GM19099 (cell line): ENCODE measurements around the gene BAD.

Experiments
- POLR2A ChIP-seq: IDR thresholded peaks from 3 replicates; pipeline ENCODE4 v1.6.1; 2011; ENCODE audit warnings: low read depth; ENCODE audit not compliant: insufficient read length; ENCODE audit errors: extremely low read depth

BAD gene

DNA sequence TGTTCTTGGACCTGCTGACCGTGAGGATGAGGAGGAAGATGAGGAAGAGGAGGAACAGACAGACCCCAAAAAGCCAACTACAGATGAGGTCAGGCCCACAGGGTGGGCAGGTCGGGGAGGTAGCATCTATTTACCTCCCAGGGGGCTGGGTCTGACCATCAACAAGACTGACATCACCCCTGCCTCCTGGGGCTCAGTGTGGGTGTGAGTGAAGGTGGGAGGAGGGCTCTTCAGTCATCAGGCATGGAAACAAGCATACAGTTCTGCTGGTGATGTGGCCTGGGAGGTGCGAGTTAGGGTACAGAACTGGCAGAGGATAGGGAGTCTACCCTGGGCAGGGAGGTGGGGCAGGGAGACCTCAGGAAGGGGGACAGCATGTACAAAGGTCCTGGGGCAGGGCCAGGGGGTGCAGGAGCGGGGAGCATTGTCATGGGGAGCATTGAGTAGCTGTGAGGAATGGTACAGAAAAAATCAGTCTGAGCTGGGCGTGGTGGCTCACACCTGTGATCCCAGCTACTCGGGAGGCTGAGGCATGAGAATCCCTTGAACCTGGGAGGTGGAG, 24.2 kb downstream of the BAD start:
- TF ChIP-seq POLR2A = no peak

DNA sequence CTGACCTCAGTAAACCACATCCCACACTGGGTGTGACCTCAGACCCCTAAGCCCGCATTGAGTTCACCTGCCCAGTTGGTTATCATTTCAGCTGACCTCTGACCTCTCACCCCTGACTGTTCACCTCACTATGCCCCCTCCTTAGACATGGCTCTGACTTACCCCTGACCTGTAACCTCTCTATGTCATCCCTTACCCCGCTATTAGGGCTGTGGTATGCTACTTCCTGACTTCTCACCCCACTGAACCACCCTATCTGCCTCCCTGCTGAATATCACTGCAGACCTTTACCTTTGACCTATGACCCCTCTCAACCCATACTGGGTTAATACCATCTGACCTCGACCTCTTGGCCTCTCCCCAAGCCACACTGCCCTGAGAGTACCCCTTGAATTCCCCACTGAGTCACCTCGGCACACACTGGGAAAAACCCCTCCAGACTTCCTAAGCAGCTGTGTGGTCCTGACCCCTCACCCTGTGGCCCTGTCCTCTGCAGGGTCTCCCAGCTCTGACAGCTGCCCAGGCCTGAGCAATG, 24.9 kb downstream of the BAD start:
- no peak for TF ChIP-seq POLR2A

DNA sequence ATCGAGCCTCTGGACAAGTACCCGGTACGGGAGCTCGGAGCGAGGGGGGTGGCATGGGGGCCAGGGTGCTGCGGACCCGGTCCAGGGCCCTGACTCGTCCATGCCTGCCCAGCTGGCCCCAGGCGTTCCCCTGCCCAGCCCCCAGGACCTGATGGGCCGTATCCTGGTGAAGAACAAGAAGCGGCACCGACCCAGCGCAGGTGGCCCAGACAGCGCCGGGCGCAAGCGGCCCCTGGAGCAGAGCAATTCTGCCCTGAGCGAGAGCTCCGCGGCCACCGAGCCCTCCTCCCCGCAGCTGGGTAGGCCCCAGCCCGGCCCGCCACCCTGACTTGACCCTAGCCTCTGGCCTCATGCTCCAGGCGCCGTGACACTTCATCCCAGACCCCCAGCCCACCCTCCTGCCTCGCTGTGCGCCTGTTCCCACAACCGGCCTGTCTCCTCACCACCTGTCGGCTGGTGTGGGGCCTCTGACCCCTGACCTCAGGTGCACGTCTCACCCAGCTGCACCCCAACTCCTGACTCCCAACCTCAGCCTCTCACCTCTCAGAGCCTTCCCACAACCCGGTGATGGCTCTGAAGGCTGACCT, 25.4 kb downstream of the BAD start:
- TF ChIP-seq POLR2A = no peak

DNA sequence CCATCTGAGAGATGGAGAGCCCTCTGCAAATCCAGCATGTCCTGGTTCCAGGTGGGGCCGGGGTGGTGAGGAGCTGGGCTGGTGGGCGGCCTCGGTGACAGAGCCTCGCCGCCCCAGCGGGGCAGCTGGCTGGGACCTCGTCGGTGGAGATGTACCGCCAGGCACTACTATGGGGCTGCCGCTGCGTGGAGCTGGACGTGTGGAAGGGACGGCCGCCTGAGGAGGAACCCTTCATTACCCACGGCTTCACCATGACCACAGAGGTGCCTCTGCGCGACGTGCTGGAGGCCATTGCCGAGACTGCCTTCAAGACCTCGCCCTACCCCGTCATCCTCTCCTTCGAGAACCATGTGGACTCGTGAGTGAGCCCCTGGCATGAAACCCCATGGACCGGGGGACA, 26.1 kb downstream of the BAD start:
- TF ChIP-seq POLR2A = no peak

DNA sequence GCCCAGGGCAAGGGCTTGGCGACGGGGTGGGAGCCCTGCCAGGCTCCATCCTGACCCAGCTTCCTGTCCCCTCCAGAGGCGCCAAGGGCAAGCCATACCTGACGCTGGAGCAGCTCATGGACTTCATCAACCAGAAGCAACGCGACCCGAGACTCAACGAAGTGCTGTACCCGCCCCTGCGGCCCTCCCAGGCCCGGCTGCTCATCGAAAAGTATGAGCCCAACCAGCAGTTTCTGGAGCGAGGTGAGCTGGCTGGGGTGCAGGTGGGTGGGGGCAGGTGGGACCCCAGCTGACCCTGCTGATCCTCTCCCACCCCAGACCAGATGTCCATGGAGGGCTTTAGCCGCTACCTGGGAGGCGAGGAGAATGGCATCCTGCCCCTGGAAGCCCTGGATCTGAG, 28.2 kb downstream of the BAD start:
- TF ChIP-seq POLR2A = no peak

DNA sequence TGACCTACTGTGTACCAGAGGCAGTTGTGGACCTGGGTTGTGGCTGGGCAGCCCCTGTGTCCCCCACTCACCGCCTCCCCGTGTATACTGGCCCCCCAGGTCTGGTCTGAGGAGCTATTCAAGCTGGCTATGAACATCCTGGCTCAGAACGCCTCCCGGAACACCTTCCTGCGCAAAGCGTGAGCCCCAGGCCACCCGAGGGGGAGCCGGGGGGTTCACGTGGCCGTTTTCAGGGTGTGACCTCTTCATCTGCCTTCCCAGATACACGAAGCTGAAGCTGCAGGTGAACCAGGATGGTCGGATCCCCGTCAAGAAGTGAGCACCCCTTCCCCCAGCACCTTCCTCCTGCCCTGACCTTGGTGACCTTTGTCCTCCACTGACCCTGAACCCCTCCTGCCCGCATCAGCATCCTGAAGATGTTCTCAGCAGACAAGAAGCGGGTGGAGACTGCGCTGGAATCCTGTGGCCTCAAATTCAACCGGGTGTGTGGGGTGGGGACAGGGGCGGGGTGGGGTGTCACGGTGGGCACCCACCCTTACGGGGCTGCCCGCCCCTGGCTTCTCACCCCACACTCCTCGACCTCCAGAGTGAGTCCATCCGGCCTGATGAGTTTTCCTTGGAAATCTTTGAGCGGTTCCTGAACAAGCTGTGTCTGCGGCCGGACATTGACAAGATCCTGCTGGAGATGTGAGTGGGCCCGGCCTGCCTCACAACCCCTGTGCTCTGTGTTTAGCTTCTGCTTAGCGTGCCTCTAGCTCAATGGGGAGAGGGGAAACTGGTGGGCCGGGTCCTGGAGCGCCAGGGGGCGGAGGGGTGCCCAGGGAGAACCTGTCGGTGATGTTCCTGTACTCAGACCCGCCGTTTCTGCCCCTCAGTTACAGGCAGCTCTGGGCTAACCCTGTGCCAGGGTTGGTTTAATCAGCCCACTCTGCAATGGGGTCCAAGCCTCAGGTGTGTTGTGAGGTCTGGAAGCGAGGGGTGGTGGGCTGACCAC, 29.0 kb downstream of the BAD start:
- no peak for TF ChIP-seq POLR2A

DNA sequence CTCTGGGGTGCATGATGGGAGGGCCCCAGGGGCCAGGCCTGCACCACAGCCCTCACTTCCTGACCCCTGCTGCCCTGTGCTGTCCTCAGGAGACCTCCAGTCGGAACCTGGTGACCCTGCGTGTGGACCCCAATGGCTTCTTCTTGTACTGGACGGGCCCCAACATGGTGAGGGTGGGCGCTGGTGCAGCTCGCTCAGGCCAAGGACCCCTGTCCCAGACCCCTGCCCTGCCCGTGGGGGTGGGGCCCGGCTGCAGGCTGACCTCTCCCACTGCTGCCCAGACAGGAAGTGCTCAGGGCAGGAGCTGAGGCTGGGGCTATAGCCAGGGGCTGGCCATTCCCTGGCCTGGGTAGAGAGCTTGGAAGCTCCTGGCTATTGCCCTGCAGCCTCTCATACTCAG, 30.1 kb downstream of the BAD start:
- no peak for TF ChIP-seq POLR2A

DNA sequence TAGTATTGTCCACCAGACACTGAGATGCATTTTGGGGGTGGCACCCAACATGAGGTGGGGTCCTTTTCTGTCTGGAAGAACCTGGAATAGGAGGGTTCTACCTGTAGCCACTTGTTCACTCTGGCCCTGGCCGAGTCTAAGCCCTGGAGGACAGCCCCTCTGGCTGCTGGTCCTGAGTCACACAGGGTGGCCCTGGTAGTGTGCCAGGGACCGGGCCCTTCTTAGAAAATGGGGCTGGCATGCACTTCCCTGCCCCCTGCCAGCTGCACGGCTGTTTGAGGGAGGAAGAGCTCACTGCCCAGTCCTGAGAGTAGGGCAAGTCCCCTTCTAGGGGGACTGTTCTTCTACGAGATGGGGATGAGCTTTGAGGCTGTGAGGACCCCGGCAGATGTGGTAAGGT, 31.0 kb downstream of the BAD start:
- TF ChIP-seq POLR2A = no peak

DNA sequence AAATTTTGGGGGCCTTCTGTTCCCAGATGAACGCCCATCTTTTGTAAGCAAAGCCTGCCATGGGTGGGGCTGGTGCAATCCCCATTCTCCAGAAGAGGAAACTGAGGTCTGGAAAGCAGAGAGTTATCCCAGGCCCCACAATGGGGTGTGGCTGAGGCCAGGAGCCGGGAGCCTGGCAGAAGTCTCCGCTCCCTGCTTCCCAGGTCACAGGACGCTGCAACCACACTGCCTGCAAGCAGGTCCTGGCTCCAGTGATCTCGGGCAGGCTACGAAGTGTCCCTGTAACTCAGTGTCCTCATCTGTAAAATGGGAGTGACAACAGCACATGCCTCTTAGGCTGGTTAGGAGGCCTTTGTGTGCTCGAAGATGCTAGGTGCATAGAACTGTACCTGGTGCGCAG, 31.4 kb downstream of the BAD start:
- TF ChIP-seq POLR2A = no peak

DNA sequence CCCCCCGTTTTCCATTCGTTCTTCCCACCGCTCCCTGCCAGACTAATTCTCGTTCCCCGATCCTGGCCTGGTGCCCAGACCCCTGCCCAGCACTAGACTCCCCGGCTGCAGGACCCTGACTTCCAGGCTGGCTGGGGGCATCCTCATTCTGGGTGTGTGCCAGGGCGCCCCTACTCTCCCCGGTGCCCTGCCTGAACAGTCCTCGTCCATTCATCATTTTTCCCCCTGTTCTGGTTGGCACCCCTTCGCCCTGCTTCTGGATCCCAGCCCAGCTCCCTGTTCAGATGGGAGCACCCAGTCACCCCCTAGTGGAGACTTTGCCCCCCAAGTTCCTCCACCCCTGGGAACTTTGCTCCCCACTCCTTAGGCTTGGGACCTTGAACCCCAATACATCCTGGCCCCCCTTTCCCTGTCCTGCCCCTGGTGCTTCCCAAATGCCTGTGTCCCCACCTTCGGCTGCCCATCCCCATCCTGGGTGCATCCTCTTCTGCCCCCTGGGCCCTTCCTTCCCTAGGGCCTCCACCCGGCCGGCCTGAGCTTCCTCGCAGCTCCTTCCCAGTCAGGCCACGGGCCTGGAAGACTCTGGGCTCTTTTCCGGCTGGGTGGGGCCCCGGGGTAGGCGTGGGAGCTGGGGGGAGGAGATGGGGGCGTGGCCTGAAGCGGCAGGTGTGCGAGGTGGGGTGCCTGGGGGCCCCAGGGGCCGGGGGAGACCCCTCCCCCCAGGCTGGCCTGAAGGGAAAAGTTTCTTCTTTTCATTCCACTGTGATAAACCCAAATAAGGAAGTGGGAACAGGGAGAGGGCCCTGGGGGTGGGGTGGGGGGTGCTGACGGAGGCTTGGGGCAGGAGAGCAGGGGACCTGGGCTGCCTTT, 32.2 kb downstream of the BAD start:
- no peak for TF ChIP-seq POLR2A

DNA sequence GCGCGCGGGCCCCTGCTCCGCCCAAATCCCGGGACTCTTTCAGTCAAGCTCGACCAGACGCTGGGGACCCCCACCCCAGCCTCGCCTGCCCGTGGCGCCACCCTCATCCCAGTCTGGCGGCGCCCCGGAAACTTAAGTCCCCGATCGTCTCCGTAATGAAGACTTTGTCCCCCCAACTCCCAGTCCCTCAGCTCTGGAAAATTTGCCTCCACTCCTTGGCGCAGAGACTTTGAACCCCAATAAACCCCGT, 32.8 kb downstream of the BAD start:
- TF ChIP-seq POLR2A = no peak

DNA sequence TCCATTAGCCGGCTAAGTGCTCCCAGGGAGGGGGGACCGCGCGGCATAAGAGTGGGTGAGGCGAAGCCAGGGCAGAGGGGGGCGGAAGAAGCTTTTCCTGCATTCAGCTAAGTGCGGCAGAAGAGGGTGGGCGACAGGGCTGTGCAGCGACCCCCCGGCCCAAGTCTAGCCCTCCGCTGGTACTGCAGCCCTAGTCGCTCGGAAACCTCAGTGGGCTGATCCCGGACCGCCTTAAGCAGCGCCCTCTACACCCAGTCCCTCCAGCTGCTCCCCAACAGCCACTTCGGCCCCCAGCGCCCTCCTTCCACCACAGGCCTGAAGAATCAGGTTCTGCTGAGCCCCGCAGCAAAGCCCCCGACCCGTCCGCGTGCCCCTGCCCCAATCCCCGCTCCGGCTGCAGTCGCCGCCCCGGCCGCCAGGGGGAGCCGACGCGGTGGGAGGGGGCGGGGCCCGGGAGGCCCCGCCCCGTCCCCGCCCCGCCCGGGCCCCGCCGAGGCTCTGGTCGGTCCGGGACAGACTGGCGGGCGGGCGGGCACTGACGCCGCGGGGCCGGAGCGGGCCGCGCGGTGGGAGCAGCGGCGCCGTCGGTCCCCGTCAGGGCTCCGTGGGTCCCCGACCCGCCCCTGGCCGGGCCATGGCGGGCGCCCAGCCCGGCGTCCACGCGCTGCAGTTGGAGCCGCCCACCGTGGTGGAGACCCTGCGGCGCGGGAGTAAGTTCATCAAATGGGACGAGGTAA, 33.3 kb downstream of the BAD start, which contains the start of gene PLCB3:
Gene PLCB3, plus strand, starts transcription at position 515 of the 737 bp plus-strand sequence. Its CDS starts 120 bp downstream, at position 635.
- TF ChIP-seq POLR2A = peak; percentile 48

DNA sequence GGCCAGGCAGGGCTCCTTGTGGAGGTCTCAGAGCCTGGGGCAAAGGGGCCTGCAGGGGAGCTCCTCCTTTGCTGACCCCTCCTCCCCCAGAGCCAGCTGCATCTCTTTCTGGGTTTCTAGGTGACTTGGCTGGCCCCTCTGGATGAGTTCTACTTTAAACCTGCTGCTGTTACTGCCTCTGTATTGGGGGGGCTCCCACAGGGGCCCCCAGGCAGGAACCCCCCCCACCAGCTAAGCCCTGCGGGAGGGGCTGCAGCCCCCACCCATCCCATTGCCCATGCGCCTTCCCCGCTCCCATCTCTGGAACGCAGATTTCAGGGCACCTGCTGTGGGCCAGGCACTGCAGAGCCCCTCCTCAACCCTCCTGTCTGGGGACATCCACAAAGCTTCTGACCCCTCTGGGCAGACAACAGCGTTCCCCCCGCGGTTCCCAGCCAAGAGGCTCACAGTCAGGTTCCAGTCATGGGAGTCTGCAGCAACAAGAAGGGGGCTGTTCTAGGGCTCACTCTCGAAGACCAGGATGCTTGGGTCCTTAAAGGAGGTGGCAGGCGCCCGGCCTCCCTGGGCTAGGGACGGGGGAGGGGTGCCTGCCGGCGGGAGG, 34.0 kb downstream of the BAD start:
- TF ChIP-seq POLR2A = no peak
